Measurements from ENCODE around the gene TAS2R31.
"Not testable (repeated sequence)": the region's sequence is repeated elsewhere in the genome, so short reads cannot be mapped to it uniquely, and the experiment has no call there.

The TAS2R31 gene

DNA sequence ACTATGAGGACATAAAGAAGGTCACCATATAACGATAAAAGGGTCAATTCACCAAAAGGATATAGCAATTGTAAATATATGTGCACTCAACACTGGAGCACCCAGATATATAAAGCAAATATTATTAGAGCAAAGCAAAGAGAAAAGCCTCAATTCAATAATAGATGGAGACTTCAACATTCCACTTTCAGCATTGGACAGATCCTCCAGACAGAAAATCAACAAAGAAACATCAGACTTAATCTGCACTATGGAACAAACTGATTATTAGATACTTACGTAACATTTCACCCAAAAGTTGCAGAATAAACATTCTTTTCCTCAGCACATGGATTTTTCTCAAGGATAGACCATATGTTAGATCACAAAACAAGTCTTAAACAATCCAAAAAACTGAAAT, 10.2 kb upstream of the TAS2R31 start:
- WGBS (ENCODE audit: extremely low coverage, insufficient coverage, low lambda C conversion rate), result no CpG with 5 or more reads among the region's 2 CpGs
- not testable (repeated sequence) for H3K9ac ChIP-seq (ENCODE audit: low read length); H2BK120ac ChIP-seq (ENCODE audit: low read depth, low read length)

DNA sequence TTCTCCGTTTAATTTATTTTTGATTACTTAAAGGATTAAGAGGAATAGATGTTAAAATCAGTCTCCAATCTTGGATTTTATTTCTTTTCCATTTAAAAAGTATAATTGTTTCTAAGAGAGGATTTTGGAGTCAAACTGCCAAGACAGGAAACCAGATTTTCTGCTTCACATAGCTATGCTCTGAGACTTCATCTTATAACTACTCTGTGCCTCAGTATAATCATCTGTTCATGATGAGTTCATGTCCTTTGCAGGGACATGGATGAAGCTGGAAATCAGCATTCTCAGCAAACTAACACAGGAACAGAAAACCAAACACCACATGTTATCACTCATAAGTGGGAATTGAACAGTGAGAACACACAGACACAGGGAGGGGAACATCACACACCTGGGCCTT, 9.0 kb upstream of the TAS2R31 start:
- WGBS (ENCODE audit: extremely low coverage, insufficient coverage, low lambda C conversion rate), result no CpG with 5 or more reads among the region's 1 CpG
- Histone ChIP-seq H3K4me3 (ENCODE audit: low read length) (no peak overlapping the region), H3K27ac (ENCODE audit: low read depth, low read length) (no peak overlapping the region), H3K79me1 (ENCODE audit: low read length) (no peaks in the 10 kb centered on the region), H2BK5ac (ENCODE audit: low read length) (no peak overlapping the region), H3K4me2 (ENCODE audit: low read length) (no peak overlapping the region), H4K5ac (ENCODE audit: low read length) (no peak overlapping the region), H2BK120ac (ENCODE audit: low read depth, low read length) (no peak overlapping the region), H3K9ac (ENCODE audit: low read length) (no peak overlapping the region), H2BK15ac (replicated peaks; ENCODE audit: low read depth) (no peak overlapping the region), H3K4ac (ENCODE audit: low read depth, low read length) (no peak overlapping the region), H3K56ac (ENCODE audit: low read length) (no peak overlapping the region), H3K4me1 (ENCODE audit: control insufficient read depth, low read depth, low read length) (no peaks in the 10 kb centered on the region), H3K79me2 (ENCODE audit: control insufficient read depth, insufficient read depth, low read length) (no peaks in the 10 kb centered on the region), H3K23ac (ENCODE audit: low read length) (no peak overlapping the region), H4K8ac (ENCODE audit: low read depth, low read length) (no peak overlapping the region), H3K36me3 (ENCODE audit: control insufficient read depth, insufficient read depth, low read length) (no peaks in the 10 kb centered on the region), H2AK5ac (ENCODE audit: low read length) (no peak overlapping the region), H3K27me3 (ENCODE audit: insufficient read depth, low read length, poor library complexity) (no peaks in the 10 kb centered on the region), H3K18ac (ENCODE audit: low read length) (no peak overlapping the region)
- DNase-seq, result no peak

More for the DNA sequence above, 10.2 kb upstream of the TAS2R31 start:
- H3K4me2 ChIP-seq (ENCODE audit: low read length); H3K4me1 ChIP-seq (ENCODE audit: control insufficient read depth, low read depth, low read length); H3K79me2 ChIP-seq (ENCODE audit: control insufficient read depth, insufficient read depth, low read length); H3K56ac ChIP-seq (ENCODE audit: low read length); H4K5ac ChIP-seq (ENCODE audit: low read length); H3K27ac ChIP-seq (ENCODE audit: low read depth, low read length); H3K4ac ChIP-seq (ENCODE audit: low read depth, low read length); H2BK5ac ChIP-seq (ENCODE audit: low read length); H2BK15ac ChIP-seq (replicated peaks; ENCODE audit: low read depth); DNase-seq; H3K36me3 ChIP-seq (ENCODE audit: control insufficient read depth, insufficient read depth, low read length); H3K79me1 ChIP-seq (ENCODE audit: low read length); H3K4me3 ChIP-seq (ENCODE audit: low read length); H4K8ac ChIP-seq (ENCODE audit: low read depth, low read length); H3K23ac ChIP-seq (ENCODE audit: low read length); H2AK5ac ChIP-seq (ENCODE audit: low read length); H3K18ac ChIP-seq (ENCODE audit: low read length); H3K27me3 ChIP-seq (ENCODE audit: insufficient read depth, low read length, poor library complexity): not testable (repeated sequence)

DNA sequence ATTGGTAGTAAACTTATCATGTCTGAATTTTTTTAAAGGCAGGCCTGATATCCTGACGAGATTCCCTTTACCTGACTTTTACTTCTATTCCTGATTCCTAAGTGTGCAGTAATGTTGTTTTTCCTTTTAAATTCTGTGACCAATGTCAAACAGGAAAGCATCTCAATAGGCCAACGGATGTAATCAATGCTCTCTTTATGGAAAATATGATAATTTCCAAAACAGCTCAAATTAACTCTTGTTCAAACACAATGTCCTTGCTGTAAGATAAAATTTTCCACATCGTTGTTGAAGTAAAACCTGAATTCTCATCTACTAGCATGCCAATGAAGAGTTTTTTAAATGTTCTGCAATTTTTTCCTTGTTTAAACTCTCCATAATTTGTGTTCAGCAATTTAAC, 8.0 kb upstream of the TAS2R31 start:
- Histone ChIP-seq H4K5ac (ENCODE audit: low read length) (no peak overlapping the region), H3K18ac (ENCODE audit: low read length) (no peak overlapping the region), H3K27me3 (ENCODE audit: insufficient read depth, low read length, poor library complexity) (no peaks in the 10 kb centered on the region), H3K4ac (ENCODE audit: low read depth, low read length) (no peak overlapping the region), H4K8ac (ENCODE audit: low read depth, low read length) (no peak overlapping the region), H3K56ac (ENCODE audit: low read length) (no peak overlapping the region), H3K4me2 (ENCODE audit: low read length) (no peak overlapping the region), H2BK5ac (ENCODE audit: low read length) (no peak overlapping the region), H3K4me3 (ENCODE audit: low read length) (no peak overlapping the region), H2BK120ac (ENCODE audit: low read depth, low read length) (no peak overlapping the region), H3K79me1 (ENCODE audit: low read length) (no peaks in the 10 kb centered on the region), H2AK5ac (ENCODE audit: low read length) (no peak overlapping the region), H2BK15ac (replicated peaks; ENCODE audit: low read depth) (no peak overlapping the region), H3K27ac (ENCODE audit: low read depth, low read length) (no peak overlapping the region), H3K79me2 (ENCODE audit: control insufficient read depth, insufficient read depth, low read length) (no peaks in the 10 kb centered on the region), H3K4me1 (ENCODE audit: control insufficient read depth, low read depth, low read length) (no peaks in the 10 kb centered on the region), H3K36me3 (ENCODE audit: control insufficient read depth, insufficient read depth, low read length) (no peaks in the 10 kb centered on the region), H3K23ac (ENCODE audit: low read length) (no peak overlapping the region), H3K9ac (ENCODE audit: low read length) (no peak overlapping the region)
- DNase-seq, result no peak
- WGBS (ENCODE audit: extremely low coverage, insufficient coverage, low lambda C conversion rate), result no CpG with 5 or more reads among the region's 3 CpGs

- H3K79me1 ChIP-seq (ENCODE audit: low read length); H3K18ac ChIP-seq (ENCODE audit: low read length); H3K4ac ChIP-seq (ENCODE audit: low read depth, low read length); H3K56ac ChIP-seq (ENCODE audit: low read length); H3K27me3 ChIP-seq (ENCODE audit: insufficient read depth, low read length, poor library complexity); H2BK5ac ChIP-seq (ENCODE audit: low read length); H3K27ac ChIP-seq (ENCODE audit: low read depth, low read length); H2AK5ac ChIP-seq (ENCODE audit: low read length); H3K79me2 ChIP-seq (ENCODE audit: control insufficient read depth, insufficient read depth, low read length); H3K4me3 ChIP-seq (ENCODE audit: low read length); H3K36me3 ChIP-seq (ENCODE audit: control insufficient read depth, insufficient read depth, low read length); H3K9ac ChIP-seq (ENCODE audit: low read length); H4K5ac ChIP-seq (ENCODE audit: low read length); DNase-seq; H4K8ac ChIP-seq (ENCODE audit: low read depth, low read length); H3K23ac ChIP-seq (ENCODE audit: low read length); H3K4me1 ChIP-seq (ENCODE audit: control insufficient read depth, low read depth, low read length); H3K4me2 ChIP-seq (ENCODE audit: low read length); H2BK120ac ChIP-seq (ENCODE audit: low read depth, low read length); H2BK15ac ChIP-seq (replicated peaks; ENCODE audit: low read depth): not testable (repeated sequence)
- WGBS (ENCODE audit: extremely low coverage, insufficient coverage, low lambda C conversion rate), result no CpG with 5 or more reads among the region's 3 CpGs
Observed at GRCh38 chr12:11033959-11034358, 2.8 kb upstream of the TAS2R31 start.

GRCh38 chr12:11026118-11026517, 5.1 kb downstream of the TAS2R31 start:
- peak; percentile 77 for DNase-seq
- Histone ChIP-seq H4K8ac (ENCODE audit: low read depth, low read length) (no peak overlapping the region), H3K4me1 (ENCODE audit: control insufficient read depth, low read depth, low read length) (no peaks in the 10 kb centered on the region), H3K56ac (ENCODE audit: low read length) (no peak overlapping the region), H3K79me1 (ENCODE audit: low read length) (no peaks in the 10 kb centered on the region), H2BK120ac (ENCODE audit: low read depth, low read length) (no peak overlapping the region), H3K23ac (ENCODE audit: low read length) (no peak overlapping the region), H3K9ac (ENCODE audit: low read length) (no peak overlapping the region), H3K18ac (ENCODE audit: low read length) (no peak overlapping the region), H3K4ac (ENCODE audit: low read depth, low read length) (no peak overlapping the region), H2AK5ac (ENCODE audit: low read length) (no peak overlapping the region), H3K27ac (ENCODE audit: low read depth, low read length) (no peak overlapping the region), H3K36me3 (ENCODE audit: control insufficient read depth, insufficient read depth, low read length) (peaks cover 1% of the 10 kb centered on the region), H2BK5ac (ENCODE audit: low read length) (no peak overlapping the region), H3K4me3 (ENCODE audit: low read length) (no peak overlapping the region), H4K5ac (ENCODE audit: low read length) (no peak overlapping the region), H3K4me2 (ENCODE audit: low read length) (no peak overlapping the region), H3K79me2 (ENCODE audit: control insufficient read depth, insufficient read depth, low read length) (no peaks in the 10 kb centered on the region), H2BK15ac (replicated peaks; ENCODE audit: low read depth) (no peak overlapping the region), H3K27me3 (ENCODE audit: insufficient read depth, low read length, poor library complexity) (no peaks in the 10 kb centered on the region)
- WGBS (ENCODE audit: extremely low coverage, insufficient coverage, low lambda C conversion rate), result no CpG with 5 or more reads among the region's 6 CpGs

GRCh38 chr12:11023387-11023786, 7.8 kb downstream of the TAS2R31 start:
- Histone ChIP-seq H3K27ac (ENCODE audit: low read depth, low read length) (no peak overlapping the region), H2BK5ac (ENCODE audit: low read length) (no peak overlapping the region), H3K4me3 (ENCODE audit: low read length) (no peak overlapping the region), H2BK15ac (replicated peaks; ENCODE audit: low read depth) (no peak overlapping the region), H4K8ac (ENCODE audit: low read depth, low read length) (no peak overlapping the region), H3K79me1 (ENCODE audit: low read length) (no peaks in the 10 kb centered on the region), H3K56ac (ENCODE audit: low read length) (no peak overlapping the region), H2BK120ac (ENCODE audit: low read depth, low read length) (no peak overlapping the region), H4K5ac (ENCODE audit: low read length) (no peak overlapping the region), H3K36me3 (ENCODE audit: control insufficient read depth, insufficient read depth, low read length) (peaks cover 1% of the 10 kb centered on the region), H2AK5ac (ENCODE audit: low read length) (no peak overlapping the region), H3K79me2 (ENCODE audit: control insufficient read depth, insufficient read depth, low read length) (no peaks in the 10 kb centered on the region), H3K23ac (ENCODE audit: low read length) (no peak overlapping the region), H3K4me1 (ENCODE audit: control insufficient read depth, low read depth, low read length) (no peaks in the 10 kb centered on the region), H3K18ac (ENCODE audit: low read length) (no peak overlapping the region), H3K27me3 (ENCODE audit: insufficient read depth, low read length, poor library complexity) (peaks cover 1% of the 10 kb centered on the region), H3K4me2 (ENCODE audit: low read length) (no peak overlapping the region), H3K9ac (ENCODE audit: low read length) (no peak overlapping the region), H3K4ac (ENCODE audit: low read depth, low read length) (no peak overlapping the region)
- no CpG with 5 or more reads among the region's 2 CpGs for WGBS (ENCODE audit: extremely low coverage, insufficient coverage, low lambda C conversion rate)
- no peak for DNase-seq
